ENCODE measurements around the gene NFKB1.

The NFKB1 gene

DNA sequence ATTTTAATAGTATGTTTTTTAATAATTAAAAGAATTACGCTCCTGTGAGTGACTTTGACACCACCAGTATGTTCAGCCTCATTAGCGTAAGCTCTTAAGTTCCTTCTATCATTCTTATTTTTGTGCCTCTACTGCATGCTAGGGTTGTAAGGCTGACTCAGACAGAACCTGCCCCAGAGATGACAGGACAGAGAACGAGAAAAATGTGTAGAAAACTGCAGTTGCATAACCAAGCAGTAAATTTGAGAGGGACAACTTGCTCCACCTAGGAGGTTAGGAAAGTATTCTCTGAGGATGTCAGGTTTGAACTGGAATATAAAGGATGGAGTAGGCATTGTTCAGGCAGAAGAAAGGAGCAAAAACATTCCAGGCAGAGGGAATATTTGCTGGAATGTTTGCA, 98.7 kb downstream of the NFKB1 start:
- no peak overlapping the region for H3K4me3 ChIP-seq (ENCODE audit: low read depth, low read length)
- DNase-seq (ENCODE audit: low read depth, low spot score): no peak
- in situ Hi-C loops (cut with HindIII; ENCODE audit: low sequenced_read_pairs): no loop called here
- TF ChIP-seq CTCF (IDR thresholded peaks at IDR 0.05; ENCODE audit: low read depth, low read length): no peak

GRCh38 chr4:102600689-102601088, 99.5 kb downstream of the NFKB1 start:
- in situ Hi-C loops (cut with HindIII; ENCODE audit: low sequenced_read_pairs): no loop called here
- no peak for DNase-seq (ENCODE audit: low read depth, low spot score)
- TF ChIP-seq CTCF (IDR thresholded peaks at IDR 0.05; ENCODE audit: low read depth, low read length): no peak
- no peak overlapping the region for H3K4me3 ChIP-seq (ENCODE audit: low read depth, low read length)

- in situ Hi-C loops (cut with HindIII; ENCODE audit: low sequenced_read_pairs): no loop called here
- no peak for DNase-seq (ENCODE audit: low read depth, low spot score)
- H3K4me3 ChIP-seq (ENCODE audit: low read depth, low read length): no peak overlapping the region
- TF ChIP-seq CTCF (IDR thresholded peaks at IDR 0.05; ENCODE audit: low read depth, low read length): no peak
These were observed 100.5 kb downstream of the NFKB1 start for GRCh38 chr4:102601586-102602227.

GRCh38 chr4:102604222-102604940, 103.2 kb downstream of the NFKB1 start:
- no peak overlapping the region for H3K4me3 ChIP-seq (ENCODE audit: low read depth, low read length)
- in situ Hi-C loops (cut with HindIII; ENCODE audit: low sequenced_read_pairs): no loop called here
- no peak for TF ChIP-seq CTCF (IDR thresholded peaks at IDR 0.05; ENCODE audit: low read depth, low read length)
- no peak for DNase-seq (ENCODE audit: low read depth, low spot score)

DNA sequence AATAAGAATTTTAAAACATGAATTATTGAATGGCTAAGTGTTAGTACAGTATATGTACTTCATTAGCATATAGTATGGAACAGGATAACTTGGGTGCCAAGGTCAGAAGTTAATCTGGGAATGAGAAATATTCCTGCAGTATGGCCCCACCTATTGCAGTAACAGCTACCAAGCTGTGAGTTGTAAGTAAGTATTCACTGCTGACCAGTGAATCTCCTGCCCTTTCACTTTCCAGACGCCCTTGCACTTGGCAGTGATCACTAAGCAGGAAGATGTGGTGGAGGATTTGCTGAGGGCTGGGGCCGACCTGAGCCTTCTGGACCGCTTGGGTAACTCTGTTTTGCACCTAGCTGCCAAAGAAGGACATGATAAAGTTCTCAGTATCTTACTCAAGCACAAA, 105.1 kb downstream of the NFKB1 start:
- no peak for DNase-seq (ENCODE audit: low read depth, low spot score)
- H3K4me3 ChIP-seq (ENCODE audit: low read depth, low read length): no peak overlapping the region
- in situ Hi-C loops (cut with HindIII; ENCODE audit: low sequenced_read_pairs): no loop called here
- TF ChIP-seq CTCF (IDR thresholded peaks at IDR 0.05; ENCODE audit: low read depth, low read length): no peak

DNA sequence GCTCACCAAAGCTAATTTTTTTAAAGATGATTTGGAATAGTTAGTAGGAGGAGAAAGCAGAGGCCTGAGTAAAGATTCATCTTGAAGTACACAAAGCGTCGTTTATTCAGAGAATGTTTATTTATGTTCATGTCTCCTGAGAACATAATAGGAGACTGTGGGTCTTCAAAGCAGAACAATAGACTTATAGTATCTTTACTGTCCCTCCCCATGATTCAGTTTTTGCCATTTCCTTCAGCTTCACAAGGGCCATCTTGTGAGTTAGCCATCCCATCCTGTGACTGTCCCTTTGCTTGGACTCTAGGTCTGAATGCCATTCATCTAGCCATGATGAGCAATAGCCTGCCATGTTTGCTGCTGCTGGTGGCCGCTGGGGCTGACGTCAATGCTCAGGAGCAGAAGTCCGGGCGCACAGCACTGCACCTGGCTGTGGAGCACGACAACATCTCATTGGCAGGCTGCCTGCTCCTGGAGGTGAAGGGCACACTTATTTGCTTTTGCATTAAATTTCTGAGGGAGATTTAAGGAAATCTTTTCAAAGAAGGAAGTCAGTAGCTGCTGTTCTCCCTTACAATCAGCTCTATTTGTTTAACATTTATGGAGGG, 105.8 kb downstream of the NFKB1 start:
- TF ChIP-seq CTCF (IDR thresholded peaks at IDR 0.05; ENCODE audit: low read depth, low read length): no peak
- no peak overlapping the region for H3K4me3 ChIP-seq (ENCODE audit: low read depth, low read length)
- DNase-seq (ENCODE audit: low read depth, low spot score): no peak
- in situ Hi-C loops (cut with HindIII; ENCODE audit: low sequenced_read_pairs): no loop called here
